Activated naive CD4-positive, alpha-beta T cell treated with anti-CD3 and anti-CD28 coated beads, Interleukin-2, amount 50 U/mL, for 16 hours (primary cell): ENCODE results near the gene COMTD1.

ENCODE experiments used
- DNase-seq: peaks from one replicate; pipeline ENCODE4 v3.0.0-alpha.2; 2020

Gene COMTD1

GRCh38 chr10:75245354-75246250, 9.8 kb upstream of the COMTD1 start:
- DNase-seq: no peak

- no peak for DNase-seq
These were observed 9.0 kb upstream of the COMTD1 start for GRCh38 chr10:75244487-75245353.

- no peak for DNase-seq
These were observed 7.7 kb upstream of the COMTD1 start for GRCh38 chr10:75243426-75243825.

GRCh38 chr10:75240329-75241076, 4.7 kb upstream of the COMTD1 start:
- DNase-seq: no peak

GRCh38 chr10:75239096-75239790, 3.5 kb upstream of the COMTD1 start:
- no peak for DNase-seq

GRCh38 chr10:75238182-75239095, 2.7 kb upstream of the COMTD1 start:
- no peak for DNase-seq

GRCh38 chr10:75236178-75236825, 545 bp upstream of the COMTD1 start:
- no peak for DNase-seq

GRCh38 chr10:75234683-75235374, 928 bp downstream of the COMTD1 start:
- no peak for DNase-seq

GRCh38 chr10:75234017-75234682, 1.6 kb downstream of the COMTD1 start:
- DNase-seq: peak; percentile 96

GRCh38 chr10:75233444-75234016, 2.2 kb downstream of the COMTD1 start:
- DNase-seq: no peak

GRCh38 chr10:75231672-75232581, 3.8 kb downstream of the COMTD1 start:
- DNase-seq: no peak

- peak; percentile 94 for DNase-seq
These were observed 5.1 kb downstream of the COMTD1 start for GRCh38 chr10:75230600-75231038.

- no peak for DNase-seq
These were observed 5.8 kb downstream of the COMTD1 start for GRCh38 chr10:75229971-75230370.

GRCh38 chr10:75228834-75229233, 6.9 kb downstream of the COMTD1 start:
- no peak for DNase-seq

- no peak for DNase-seq
These were observed 7.5 kb downstream of the COMTD1 start for GRCh38 chr10:75228278-75228677.

- DNase-seq: no peak
These were observed 9.1 kb downstream of the COMTD1 start for GRCh38 chr10:75226656-75227055.

- no peak for DNase-seq
These were observed 9.7 kb downstream of the COMTD1 start for GRCh38 chr10:75226095-75226494.

GRCh38 chr10:75223507-75223906, 12.2 kb downstream of the COMTD1 start:
- DNase-seq: no peak
